ENCODE data around the gene TBC1D21.

Gene TBC1D21

GRCh38 chr15:73887481-73887880 is 14.1 kb downstream of the TBC1D21 start:
- H3K4me1 Mint-ChIP-seq = no peaks in the 10 kb centered on the region
- no peaks in the 10 kb centered on the region for H3K9me3 Mint-ChIP-seq
- H3K27ac Mint-ChIP-seq = no peak overlapping the region
- peaks cover 46% of the 10 kb centered on the region for H3K27me3 Mint-ChIP-seq (ENCODE audit: low read depth)
- H3K4me3 Mint-ChIP-seq = no peak overlapping the region
- no peak for TF ChIP-seq CTCF (IDR thresholded peaks at IDR 0.05; ENCODE audit: unreplicated experiment in 3 of 3)
- no peaks in the 10 kb centered on the region for H3K36me3 Mint-ChIP-seq (ENCODE audit: low read depth)

GRCh38 chr15:73888224-73889041 is 15.1 kb downstream of the TBC1D21 start:
- Mint-ChIP-seq H3K27ac (no peak overlapping the region), H3K9me3 (no peaks in the 10 kb centered on the region), H3K4me1 (no peaks in the 10 kb centered on the region), H3K36me3 (ENCODE audit: low read depth) (no peaks in the 10 kb centered on the region), H3K27me3 (ENCODE audit: low read depth) (peaks cover 49% of the 10 kb centered on the region), H3K4me3 (no peak overlapping the region)
- TF ChIP-seq CTCF (IDR thresholded peaks at IDR 0.05; ENCODE audit: unreplicated experiment in 3 of 3) = no peak

- Mint-ChIP-seq H3K27ac (no peak overlapping the region), H3K4me1 (no peaks in the 10 kb centered on the region), H3K27me3 (ENCODE audit: low read depth) (peaks cover 41% of the 10 kb centered on the region), H3K36me3 (ENCODE audit: low read depth) (no peaks in the 10 kb centered on the region), H3K9me3 (no peaks in the 10 kb centered on the region), H3K4me3 (no peak overlapping the region)
- TF ChIP-seq CTCF (IDR thresholded peaks at IDR 0.05; ENCODE audit: unreplicated experiment in 3 of 3) = no peak
Measured at GRCh38 chr15:73889053-73889761, 15.8 kb downstream of the TBC1D21 start.

- no peak overlapping the region for H3K27ac Mint-ChIP-seq
- no peaks in the 10 kb centered on the region for H3K36me3 Mint-ChIP-seq (ENCODE audit: low read depth)
- H3K4me1 Mint-ChIP-seq = no peaks in the 10 kb centered on the region
- TF ChIP-seq CTCF (IDR thresholded peaks at IDR 0.05; ENCODE audit: unreplicated experiment in 3 of 3) = no peak
- no peaks in the 10 kb centered on the region for H3K9me3 Mint-ChIP-seq
- H3K4me3 Mint-ChIP-seq = no peak overlapping the region
- peaks cover 45% of the 10 kb centered on the region for H3K27me3 Mint-ChIP-seq (ENCODE audit: low read depth)
Measured at GRCh38 chr15:73889762-73890124, 16.4 kb downstream of the TBC1D21 start.

GRCh38 chr15:73891328-73892315 is 18.3 kb downstream of the TBC1D21 start:
- Mint-ChIP-seq H3K36me3 (ENCODE audit: low read depth) (no peaks in the 10 kb centered on the region), H3K9me3 (no peaks in the 10 kb centered on the region), H3K27ac (no peak overlapping the region), H3K27me3 (ENCODE audit: low read depth) (peaks cover 42% of the 10 kb centered on the region), H3K4me3 (no peak overlapping the region), H3K4me1 (no peaks in the 10 kb centered on the region)
- TF ChIP-seq CTCF (IDR thresholded peaks at IDR 0.05; ENCODE audit: unreplicated experiment in 3 of 3) = no peak
